DMS153 treated with DMSO at 0.1 percent for 48 hours (cell line): ENCODE results near the gene ARHGEF39.

Experiments used
- DNase-seq: peaks from one replicate; lab custom pipeline; 2025; ENCODE audit not compliant: unreplicated experiment; lab: John Stamatoyannopoulos, UW

ARHGEF39 gene

GRCh38 chr9:35691757-35692301, 26.8 kb upstream of the ARHGEF39 start:
- no peak for DNase-seq

- DNase-seq, result no peak
These were observed 26.3 kb upstream of the ARHGEF39 start for GRCh38 chr9:35691334-35691650.

GRCh38 chr9:35690614-35691333, 25.8 kb upstream of the ARHGEF39 start:
- DNase-seq, result no peak

- no peak for DNase-seq
These were observed 25.3 kb upstream of the ARHGEF39 start for GRCh38 chr9:35690294-35690613.

- no peak for DNase-seq
These were observed 24.7 kb upstream of the ARHGEF39 start, which contains the start of gene TPM2 for GRCh38 chr9:35689542-35690293. TPM2 (minus strand) TSS chr9:35689925; CDS start chr9:35689817, 108 bp downstream.

- no peak for DNase-seq
These were observed 23.9 kb upstream of the ARHGEF39 start for GRCh38 chr9:35688558-35689541.

- DNase-seq, result no peak
These were observed 23.1 kb upstream of the ARHGEF39 start for GRCh38 chr9:35687972-35688557.

- DNase-seq, result no peak
These were observed 22.3 kb upstream of the ARHGEF39 start for GRCh38 chr9:35687306-35687705.

- no peak for DNase-seq
These were observed 21.5 kb upstream of the ARHGEF39 start for GRCh38 chr9:35686222-35687203.

- DNase-seq, result no peak
These were observed 20.5 kb upstream of the ARHGEF39 start for GRCh38 chr9:35685506-35685905.

GRCh38 chr9:35684921-35685320, 19.9 kb upstream of the ARHGEF39 start:
- no peak for DNase-seq

GRCh38 chr9:35683323-35683722, 18.3 kb upstream of the ARHGEF39 start:
- no peak for DNase-seq

GRCh38 chr9:35682520-35683315, 17.7 kb upstream of the ARHGEF39 start:
- DNase-seq, result no peak

- no peak for DNase-seq
These were observed 17.1 kb upstream of the ARHGEF39 start for GRCh38 chr9:35682051-35682450.

GRCh38 chr9:35681341-35682002, 16.5 kb upstream of the ARHGEF39 start:
- no peak for DNase-seq

GRCh38 chr9:35680331-35681105, 15.5 kb upstream of the ARHGEF39 start:
- no peak for DNase-seq

- no peak for DNase-seq
These were observed 14.9 kb upstream of the ARHGEF39 start for GRCh38 chr9:35679766-35680330.
